Upper lobe of right lung (tissue), 1 donor: ENCODE results near the gene ANKRD66. TPM values are rescaled to one million over a fixed set of nuclear protein-coding genes. Genes with fewer than 3 reads are reported as not detected.
A peak's percentile ranks its signal among the peaks of the same experiment; 100 is the strongest.

Experiments
- ATAC-seq: fragments of 200-7000 bp; cut with Tn5 transposase; one replicate; pipeline ENCODE4 v1.9.1; 2020; ENCODE audit warnings: mild to moderate bottlenecking, moderate library complexity
- DNase-seq: peaks from one replicate; pipeline ENCODE4 v3.0.0-alpha.2; 2020
- H3K27ac ChIP-seq: fragments of 200-600 bp; one replicate; pipeline ENCODE4 v1.8.0; 2022
- H3K27me3 ChIP-seq: fragments of 200-600 bp; one replicate; pipeline ENCODE4 v1.8.0; 2022; ENCODE audit warnings: mild to moderate bottlenecking
- H3K36me3 ChIP-seq: fragments of 200-600 bp; one replicate; pipeline ENCODE4 v1.8.0; 2022
- H3K4me1 ChIP-seq: fragments of 200-600 bp; one replicate; pipeline ENCODE4 v1.8.0; 2022
- H3K4me3 ChIP-seq: fragments of 200-600 bp; one replicate; pipeline ENCODE4 v1.8.0; 2022; ENCODE audit warnings: mild to moderate bottlenecking
- H3K9me3 ChIP-seq: fragments of 200-600 bp; one replicate; pipeline ENCODE4 v1.8.0; 2022
- CTCF ChIP-seq: fragments of 200-600 bp; IDR thresholded peaks from one replicate; pipeline ENCODE4 v1.8.0; 2022; ENCODE audit warnings: antibody characterized with exemption
- intact Hi-C: fragments of 100-400 bp; cut with DNase I; formaldehyde crosslinking; loops from one replicate; pipeline ENCODE4 v1.11.0; 2022
- total RNA-seq: library from RNA; stranded (reverse); fragmentation: NEBNext Ultra II Directional; extraction: Animal tissue kit (Norgen Biotek cat#: 25700); gene quantifications from one replicate; pipeline ENCODE4 v1.2.1, GENCODE V29; 2021
- donor health status: DM: no; HTN: yes; CAD: no; lungs with severe emphysema.

ANKRD66 gene
- total RNA-seq, 1 donor from 2014 or later = not detected

- intact Hi-C loops = no loop called here
- Histone ChIP-seq H3K27me3 (peaks cover 5% of the 10 kb centered on the region), H3K36me3 (no peaks in the 10 kb centered on the region), H3K27ac (no peak overlapping the region), H3K9me3 (no peaks in the 10 kb centered on the region), H3K4me1 (no peaks in the 10 kb centered on the region), H3K4me3 (no peak overlapping the region)
- ATAC-seq (no peak), DNase-seq (no peak)
- TF ChIP-seq CTCF = no peak
These were observed 9.1 kb downstream of the ANKRD66 start for GRCh38 chr6:46755865-46756264.

DNA sequence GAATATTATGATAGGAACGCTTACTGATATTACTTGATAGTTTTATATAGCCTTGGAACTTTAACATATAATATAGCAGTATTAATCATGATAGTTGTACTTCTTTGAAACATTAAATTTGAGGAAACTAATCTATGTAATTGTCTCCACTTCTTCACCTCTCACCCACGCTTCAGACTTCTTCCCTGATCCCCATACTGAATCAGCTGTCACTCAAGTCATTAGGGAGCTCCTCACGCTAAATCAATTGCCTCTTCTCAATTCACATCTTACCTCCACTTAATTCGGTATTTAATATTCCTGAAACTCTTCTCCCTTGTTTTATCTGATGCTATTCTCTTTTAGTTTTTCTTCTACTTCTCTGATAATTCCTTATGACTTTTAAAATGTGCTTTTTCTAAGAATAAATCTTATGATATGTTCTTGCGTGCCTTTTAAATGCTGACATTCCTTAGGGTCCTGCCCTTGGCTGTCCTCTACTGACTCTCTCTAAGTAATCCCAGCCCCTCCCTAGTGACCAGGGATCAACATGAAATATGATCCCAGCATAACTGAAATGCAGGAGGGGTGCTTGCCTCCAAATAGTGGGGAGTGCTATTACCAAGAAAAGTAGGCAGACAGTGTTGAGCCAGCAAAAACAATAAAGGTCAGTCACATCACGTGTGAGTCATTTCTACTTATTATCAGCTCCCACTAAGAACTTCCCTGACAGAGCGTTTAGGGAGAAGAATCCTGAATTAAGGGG lies 9.9 kb downstream of the ANKRD66 start:
- H3K4me1 ChIP-seq = no peaks in the 10 kb centered on the region
- DNase-seq = no peak
- H3K9me3 ChIP-seq = no peaks in the 10 kb centered on the region
- H3K27me3 ChIP-seq = peaks cover 5% of the 10 kb centered on the region
- H3K4me3 ChIP-seq = no peak overlapping the region
- H3K27ac ChIP-seq = no peak overlapping the region
- ATAC-seq = no peak
- intact Hi-C loops = no loop called here
- no peaks in the 10 kb centered on the region for H3K36me3 ChIP-seq
- TF ChIP-seq CTCF = no peak

DNA sequence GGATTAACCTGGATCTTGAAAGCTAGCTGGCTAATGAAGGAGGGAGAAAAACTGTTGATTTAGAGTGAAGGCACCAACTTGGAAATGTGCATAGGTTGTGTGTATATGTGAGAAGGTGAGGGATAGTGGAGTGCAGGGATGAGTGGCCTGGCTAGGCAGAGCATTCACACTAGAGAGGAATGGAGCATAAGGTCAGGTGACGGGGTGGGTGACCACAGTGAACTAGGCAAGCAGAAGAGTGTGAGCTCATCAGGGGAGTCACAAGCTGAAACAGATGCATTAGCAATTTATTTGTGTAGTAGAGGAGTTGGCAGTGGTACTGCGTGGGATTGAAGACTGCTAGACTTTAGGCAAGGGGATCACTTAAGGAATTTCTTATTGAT lies 10.5 kb downstream of the ANKRD66 start:
- no peak for DNase-seq

DNA sequence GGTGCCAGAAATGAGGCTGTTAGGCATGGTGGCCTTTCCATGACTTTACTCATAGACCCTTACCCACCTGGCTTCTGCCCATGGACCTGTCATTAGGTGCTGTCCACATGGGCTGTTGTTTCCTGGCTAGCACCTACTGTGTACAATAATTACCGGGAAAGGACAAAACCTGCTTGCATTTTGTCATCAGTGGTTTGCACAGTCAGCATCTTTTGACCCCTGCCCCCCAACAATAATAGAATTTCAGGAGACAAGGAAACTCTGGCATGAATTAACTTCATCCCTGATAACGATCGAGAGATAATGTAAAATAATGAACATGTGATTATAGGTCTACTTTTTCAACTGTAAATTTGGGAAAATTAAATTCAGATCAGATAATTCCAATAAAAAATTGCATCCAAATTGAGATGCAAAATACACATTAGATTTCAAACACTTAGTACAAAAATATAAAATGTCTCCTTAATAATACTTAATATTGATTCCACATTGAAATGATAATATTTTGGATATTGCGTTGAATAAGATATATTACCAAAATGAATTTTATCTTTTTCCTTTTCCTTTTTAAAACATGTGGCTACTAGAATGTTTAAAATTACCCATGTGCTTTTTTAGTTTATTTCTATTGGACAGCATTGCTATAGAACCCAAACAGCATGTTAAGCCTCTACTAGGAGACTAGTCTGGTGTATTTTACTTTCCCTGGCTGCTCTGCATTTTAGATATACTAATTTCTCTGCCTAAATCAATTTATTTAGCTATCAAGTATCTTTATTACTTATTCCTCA lies 12.4 kb downstream of the ANKRD66 start:
- no peak for TF ChIP-seq CTCF

More for the DNA sequence above, 10.5 kb downstream of the ANKRD66 start:
- Histone ChIP-seq H3K27ac (no peak overlapping the region), H3K4me3 (no peak overlapping the region), H3K9me3 (no peaks in the 10 kb centered on the region), H3K27me3 (peaks cover 5% of the 10 kb centered on the region), H3K36me3 (no peaks in the 10 kb centered on the region), H3K4me1 (no peaks in the 10 kb centered on the region)
- intact Hi-C loops = no loop called here
- ATAC-seq = peak; percentile 79
- no peak for TF ChIP-seq CTCF

GRCh38 chr6:46760925-46761324 lies 14.2 kb downstream of the ANKRD66 start:
- H3K27ac ChIP-seq = no peak overlapping the region
- no peak for DNase-seq
- H3K4me3 ChIP-seq = no peak overlapping the region
- no peaks in the 10 kb centered on the region for H3K9me3 ChIP-seq
- TF ChIP-seq CTCF = no peak
- intact Hi-C loops = no loop called here
- ATAC-seq = no peak
- H3K36me3 ChIP-seq = no peaks in the 10 kb centered on the region
- no peaks in the 10 kb centered on the region for H3K27me3 ChIP-seq
- no peaks in the 10 kb centered on the region for H3K4me1 ChIP-seq

More for the DNA sequence above, 12.4 kb downstream of the ANKRD66 start:
- Histone ChIP-seq H3K27ac (no peak overlapping the region), H3K4me1 (no peaks in the 10 kb centered on the region), H3K27me3 (peaks cover 5% of the 10 kb centered on the region), H3K4me3 (no peak overlapping the region), H3K9me3 (no peaks in the 10 kb centered on the region), H3K36me3 (no peaks in the 10 kb centered on the region)
- DNase-seq (no peak), ATAC-seq (no peak)
- intact Hi-C loops = no loop called here
